Smooth muscle cell (in vitro differentiated cells): ENCODE results near the gene MIEF1. TPM values are rescaled to one million over a fixed set of nuclear protein-coding genes. Genes with fewer than 3 reads are reported as not detected.

Experiments
- DNase-seq: peaks from one replicate; lab custom pipeline; 2025; ENCODE audit not compliant: unreplicated experiment; lab: John Stamatoyannopoulos, UW
- H2AFZ ChIP-seq: fragments of 200-600 bp; sonication (generic); 2 replicates; pipeline ENCODE4 v1.6.0; 2016; ENCODE audit warnings: antibody characterized with exemption, low read depth, mild to moderate bottlenecking
- H3F3A ChIP-seq: fragments of 200-600 bp; sonication (generic); 2 replicates; pipeline ENCODE4 v1.6.0; 2017; ENCODE audit warnings: antibody characterized with exemption, low read depth
- H3K27ac ChIP-seq: fragments of 200-600 bp; sonication (generic); 2 replicates; pipeline ENCODE4 v1.5.1; 2016; ENCODE audit warnings: low read depth, mild to moderate bottlenecking
- H3K27me3 ChIP-seq: fragments of 200-600 bp; sonication (generic); 2 replicates; pipeline ENCODE4 v1.6.1; 2016; ENCODE audit warnings: low read depth, mild to moderate bottlenecking
- H3K36me3 ChIP-seq: fragments of 200-600 bp; sonication (generic); 2 replicates; pipeline ENCODE4 v1.5.1; 2016; ENCODE audit warnings: low read depth
- H3K4me1 ChIP-seq: fragments of 200-600 bp; sonication (generic); 2 replicates; pipeline ENCODE4 v1.5.1; 2016; ENCODE audit warnings: low read depth
- H3K4me2 ChIP-seq: fragments of 200-600 bp; sonication (generic); 2 replicates; pipeline ENCODE4 v1.6.0; 2016; ENCODE audit warnings: mild to moderate bottlenecking
- H3K4me3 ChIP-seq: fragments of 200-600 bp; sonication (generic); 2 replicates; pipeline ENCODE4 v1.5.1; 2016; ENCODE audit warnings: mild to moderate bottlenecking
- H3K79me2 ChIP-seq: fragments of 200-600 bp; sonication (generic); 2 replicates; pipeline ENCODE4 v1.6.0; 2016; ENCODE audit warnings: low read depth, mild to moderate bottlenecking
- H3K9ac ChIP-seq: fragments of 200-600 bp; sonication (generic); 2 replicates; pipeline ENCODE4 v1.6.0; 2016; ENCODE audit warnings: low read depth
- H3K9me3 ChIP-seq: fragments of 200-600 bp; sonication (generic); replicated peaks from 2 replicates; pipeline ENCODE4 v1.5.1; 2016; ENCODE audit warnings: low read depth
- H4K20me1 ChIP-seq: fragments of 200-600 bp; sonication (generic); 2 replicates; pipeline ENCODE4 v1.6.0; 2016; ENCODE audit warnings: low read depth
- WGBS: methylation state at CpG from one replicate; pipeline ENCODE4 v1.1.7; 2016; ENCODE audit warnings: low lambda C conversion rate; 5-methylcytosine and 5-hydroxymethylcytosine counted together
- polyA plus RNA-seq: library from polyadenylated mRNA; unstranded; fragments of >200 nt; fragmentation: Nextera tagmentation; extraction: Ambion mirVana; gene quantifications from 2 replicates; pipeline ENCODE4 v1.2.1, GENCODE V29; 2016
- total RNA-seq: library from RNA; depleted of rRNA; stranded (reverse); fragments of >200 nt; gene quantifications from 2 replicates; pipeline ENCODE4 v1.2.3, GENCODE V29; 2014
- TF ChIP-seq, protein P1 (sequence below): fragments of 200-600 bp; sonication (generic); IDR thresholded peaks from 2 replicates; pipeline ENCODE4 v1.5.1; 2017; ENCODE audit warnings: borderline replicate concordance, mild to moderate bottlenecking, antibody characterized with exemption; ENCODE audit not compliant: insufficient read depth, poor library complexity, severe bottlenecking

The MIEF1 gene
- total and polyA plus RNA-seq, 2 experiments from 2014 or later = 11.1 to 14.5 TPM

DNA sequence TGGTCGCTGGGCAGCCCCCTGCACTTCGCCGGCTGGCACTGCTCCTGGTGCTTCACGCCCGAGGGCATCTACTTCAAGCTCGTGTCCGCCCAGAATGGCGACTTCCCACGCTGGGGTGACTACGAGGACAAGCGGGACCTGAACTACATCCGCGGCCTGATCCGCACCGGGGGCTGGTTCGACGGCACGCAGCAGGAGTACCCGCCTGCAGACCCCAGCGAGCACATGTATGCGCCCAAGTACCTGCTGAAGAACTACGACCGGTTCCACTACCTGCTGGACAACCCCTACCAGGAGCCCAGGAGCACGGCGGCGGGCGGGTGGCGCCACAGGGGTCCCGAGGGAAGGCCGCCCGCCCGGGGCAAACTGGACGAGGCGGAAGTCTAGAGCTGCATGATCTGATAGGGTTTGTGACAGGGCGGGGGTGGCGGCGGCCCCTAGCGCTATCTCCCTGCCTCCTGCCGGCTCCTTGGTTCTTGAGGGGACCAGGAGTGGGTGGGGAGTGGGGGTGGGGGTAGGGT is 13.5 kb upstream of the MIEF1 start:
- H2AFZ ChIP-seq = no peak overlapping the region
- peaks cover 4% of the 10 kb centered on the region for H3F3A ChIP-seq
- no peaks in the 10 kb centered on the region for H3K27me3 ChIP-seq
- no peaks in the 10 kb centered on the region for H3K4me1 ChIP-seq
- TF ChIP-seq, protein P1, sequence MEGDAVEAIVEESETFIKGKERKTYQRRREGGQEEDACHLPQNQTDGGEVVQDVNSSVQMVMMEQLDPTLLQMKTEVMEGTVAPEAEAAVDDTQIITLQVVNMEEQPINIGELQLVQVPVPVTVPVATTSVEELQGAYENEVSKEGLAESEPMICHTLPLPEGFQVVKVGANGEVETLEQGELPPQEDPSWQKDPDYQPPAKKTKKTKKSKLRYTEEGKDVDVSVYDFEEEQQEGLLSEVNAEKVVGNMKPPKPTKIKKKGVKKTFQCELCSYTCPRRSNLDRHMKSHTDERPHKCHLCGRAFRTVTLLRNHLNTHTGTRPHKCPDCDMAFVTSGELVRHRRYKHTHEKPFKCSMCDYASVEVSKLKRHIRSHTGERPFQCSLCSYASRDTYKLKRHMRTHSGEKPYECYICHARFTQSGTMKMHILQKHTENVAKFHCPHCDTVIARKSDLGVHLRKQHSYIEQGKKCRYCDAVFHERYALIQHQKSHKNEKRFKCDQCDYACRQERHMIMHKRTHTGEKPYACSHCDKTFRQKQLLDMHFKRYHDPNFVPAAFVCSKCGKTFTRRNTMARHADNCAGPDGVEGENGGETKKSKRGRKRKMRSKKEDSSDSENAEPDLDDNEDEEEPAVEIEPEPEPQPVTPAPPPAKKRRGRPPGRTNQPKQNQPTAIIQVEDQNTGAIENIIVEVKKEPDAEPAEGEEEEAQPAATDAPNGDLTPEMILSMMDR = no peak
- H4K20me1 ChIP-seq = peaks cover 27% of the 10 kb centered on the region
- H3K9me3 ChIP-seq = no peaks in the 10 kb centered on the region
- DNase-seq = no peak
- no peak overlapping the region for H3K4me2 ChIP-seq
- WGBS = 97% methylated on average over 39 of the region's 39 CpGs
- no peaks in the 10 kb centered on the region for H3K79me2 ChIP-seq
- no peaks in the 10 kb centered on the region for H3K36me3 ChIP-seq
- H3K4me3 ChIP-seq = no peak overlapping the region
- no peak overlapping the region for H3K9ac ChIP-seq
- no peak overlapping the region for H3K27ac ChIP-seq

DNA sequence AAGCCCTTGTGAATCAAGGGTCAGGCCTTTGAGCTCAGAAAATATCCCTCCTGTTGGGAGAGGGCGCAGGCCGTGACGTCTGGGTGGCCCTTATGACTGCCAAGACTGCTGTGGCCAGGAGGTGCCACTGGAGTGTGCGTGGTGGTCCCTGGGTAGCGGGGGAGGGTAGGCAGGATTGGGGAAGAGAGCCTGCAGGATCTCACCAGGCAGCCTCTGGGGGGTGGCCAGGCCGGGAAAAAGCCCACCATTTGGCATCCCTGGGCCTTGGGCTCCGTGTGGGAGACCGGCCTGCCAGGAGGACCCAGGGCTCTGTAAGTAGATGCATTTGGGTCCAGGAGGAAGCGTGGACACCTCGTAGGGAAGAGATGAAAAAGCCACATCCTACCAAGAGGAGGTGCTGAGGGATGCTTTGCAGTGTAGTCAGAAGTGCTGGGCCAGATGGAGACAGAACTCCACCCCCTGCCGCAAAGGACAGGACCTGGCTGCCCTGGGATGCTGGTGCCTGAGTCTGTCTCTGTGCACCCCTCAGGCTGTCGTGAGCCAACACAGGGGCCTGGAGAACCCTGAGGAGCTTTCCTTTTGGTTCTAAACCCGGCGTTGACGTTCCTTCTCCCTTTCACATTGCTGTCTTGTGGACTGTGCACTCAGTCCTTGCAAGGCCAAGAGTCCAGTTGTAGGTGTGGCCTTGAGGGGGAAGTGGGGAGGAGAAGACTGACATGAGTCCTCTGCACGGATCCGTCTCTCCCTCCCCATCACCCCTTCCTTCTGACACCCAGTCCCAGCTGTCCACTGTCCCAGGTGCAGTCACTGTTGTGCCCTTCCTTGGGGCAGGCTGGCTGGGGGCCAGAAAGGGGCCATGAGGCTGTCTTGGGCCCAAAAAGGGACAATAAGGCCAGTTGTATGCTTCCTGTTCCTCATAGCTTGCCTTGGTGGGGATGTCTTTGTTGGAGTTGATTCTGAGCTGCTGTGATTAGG is 12.7 kb upstream of the MIEF1 start:
- H3F3A ChIP-seq = peaks cover 11% of the 10 kb centered on the region
- H3K27ac ChIP-seq = no peak overlapping the region
- H4K20me1 ChIP-seq = peaks cover 27% of the 10 kb centered on the region
- no peak overlapping the region for H3K4me3 ChIP-seq
- no peaks in the 10 kb centered on the region for H3K4me1 ChIP-seq
- no peak overlapping the region for H3K9ac ChIP-seq
- no peak for DNase-seq
- H3K9me3 ChIP-seq = no peaks in the 10 kb centered on the region
- H3K36me3 ChIP-seq = no peaks in the 10 kb centered on the region
- no peak overlapping the region for H3K4me2 ChIP-seq
- 92% methylated on average over 17 of the region's 17 CpGs for WGBS
- no peaks in the 10 kb centered on the region for H3K79me2 ChIP-seq
- no peaks in the 10 kb centered on the region for H3K27me3 ChIP-seq
- no peak overlapping the region for H2AFZ ChIP-seq
- TF ChIP-seq, protein P1 = no peak

DNA sequence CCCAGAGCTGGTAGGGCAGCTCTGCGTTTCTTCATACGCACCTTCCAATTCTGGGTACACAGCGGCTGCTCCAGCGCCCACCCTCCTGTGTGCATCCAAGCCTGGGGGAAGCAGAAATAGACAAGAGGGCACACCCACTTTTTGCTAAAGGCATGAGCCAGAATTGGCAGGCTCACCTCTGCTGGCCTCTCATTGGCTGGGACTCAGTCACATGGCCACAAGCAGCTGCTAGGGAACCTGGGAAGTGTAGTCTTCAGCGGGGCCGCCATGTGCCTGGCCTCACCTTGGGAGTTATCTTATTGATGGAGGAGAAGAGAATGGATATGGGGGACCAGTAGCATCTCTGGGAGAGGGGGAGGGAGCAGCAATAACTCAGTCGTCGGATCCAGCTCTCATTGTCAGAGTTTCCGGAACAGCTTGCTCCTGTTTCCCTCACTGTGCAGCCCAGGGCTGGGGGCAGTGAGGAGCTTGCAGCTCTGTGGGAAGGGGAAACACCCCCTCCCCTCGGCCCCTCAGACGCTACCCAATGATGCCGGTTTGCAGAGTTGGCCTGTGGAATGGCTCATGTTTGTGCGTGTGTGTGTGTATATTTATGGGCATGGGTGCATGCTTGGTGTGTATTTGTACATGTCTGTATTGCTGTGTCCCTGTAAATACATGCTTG is 11.8 kb upstream of the MIEF1 start:
- TF ChIP-seq, protein P1 = no peak
- Histone ChIP-seq H2AFZ (no peak overlapping the region), H3K27me3 (no peaks in the 10 kb centered on the region), H3K9me3 (no peaks in the 10 kb centered on the region), H3K9ac (no peak overlapping the region), H3K79me2 (no peaks in the 10 kb centered on the region), H3K4me3 (no peak overlapping the region), H3F3A (peaks cover 12% of the 10 kb centered on the region), H4K20me1 (peaks cover 27% of the 10 kb centered on the region), H3K4me1 (no peaks in the 10 kb centered on the region), H3K36me3 (no peaks in the 10 kb centered on the region), H3K27ac (no peak overlapping the region), H3K4me2 (no peak overlapping the region)
- WGBS = 58% methylated on average over 13 of the region's 13 CpGs
- DNase-seq = no peak
